Endothelial cell of umbilical vein (primary cell): ENCODE results near the gene NWD2. TPM values are rescaled to one million over a fixed set of nuclear protein-coding genes. Genes with fewer than 3 reads are reported as not detected.

ENCODE experiments used
- BruUV-seq: library from RNA; stranded (reverse); fragments of 400-500 nt; replicated peaks from 2 replicates; lab custom pipeline; 2021; lab: Mats Ljungman, UMichigan
- CTCF ChIA-PET: fragments of 300-600, 350-600 bp; sonication (Branson Sonifier 250); formaldehyde crosslinking; loops from one replicate; lab custom pipeline; 2021; ENCODE audit warnings: antibody characterized with exemption, inconsistent platforms; lab: Charles Lee
- POLR2A ChIA-PET: fragments of 300-600, 350-600 bp; sonication (Branson Sonifier 250); formaldehyde crosslinking; loops from one replicate; lab custom pipeline; 2021; ENCODE audit warnings: antibody characterized with exemption, inconsistent platforms; lab: Charles Lee
- DNase-seq: peaks from one replicate; pipeline ENCODE4 v3.0.0-alpha.2; 2011; ENCODE audit warnings: low read depth, low spot score
- FAIRE-seq: peaks from 2 replicates; lab custom pipeline; 2011; peaks lifted over from hg19 to GRCh38; lab: Jason Lieb, UNC
- H2AFZ ChIP-seq: 2 replicates; pipeline ENCODE4 v1.6.0; 2012; ENCODE audit warnings: low read depth, low read length, control low read depth, inconsistent platforms
- H3K27ac ChIP-seq: 2 replicates; pipeline ENCODE4 v1.5.1; 2011; ENCODE audit warnings: low read depth, mild to moderate bottlenecking, control low read depth, low read length, moderate library complexity; ENCODE audit not compliant: insufficient read depth
- H3K27me3 ChIP-seq, 2 experiments: 2 replicates each; pipeline versions ENCODE4 v1.6.0 to v1.6.1; 2011; ENCODE audit warnings: low read length in 2 of 2, mixed read lengths in 1 of 2; ENCODE audit not compliant: control insufficient read depth in 2 of 2, insufficient read depth in 2 of 2
- H3K36me3 ChIP-seq, 2 experiments: 2 replicates in 1 of 2; 3 replicates in 1 of 2; pipeline ENCODE4 v1.5.1; 2011; ENCODE audit warnings: low read length in 2 of 2, mild to moderate bottlenecking in 1 of 2, moderate library complexity in 1 of 2; ENCODE audit not compliant: control insufficient read depth in 2 of 2, insufficient read depth in 2 of 2; ENCODE audit errors: extremely low read depth in 1 of 2
- H3K4me1 ChIP-seq: 3 replicates; pipeline ENCODE4 v1.5.1; 2011; ENCODE audit warnings: mild to moderate bottlenecking, low read length; ENCODE audit not compliant: control insufficient read depth, insufficient read depth; ENCODE audit errors: extremely low read depth
- H3K4me2 ChIP-seq: 2 replicates; pipeline ENCODE4 v1.6.1; 2011; ENCODE audit warnings: low read length, control low read depth, mixed read lengths; ENCODE audit not compliant: insufficient read depth
- H3K4me3 ChIP-seq, 3 experiments: fragments of 200-600 bp in 1 of 3; sonication (generic), shearing (Covaris generic) in 1 of 3; replicated peaks in 1 of 3; 2 replicates each; pipeline ENCODE4 v1.5.1; 2011 to 2016; ENCODE audit warnings: control low read depth in 3 of 3, low read length in 3 of 3, mild to moderate bottlenecking in 2 of 3, inconsistent platforms in 1 of 3, low read depth in 1 of 3, moderate library complexity in 1 of 3; ENCODE audit not compliant: insufficient read depth in 1 of 3
- H3K79me2 ChIP-seq: 2 replicates; pipeline ENCODE4 v1.6.0; 2012; ENCODE audit warnings: low read length, inconsistent platforms; ENCODE audit not compliant: control insufficient read depth, insufficient read depth
- H3K9ac ChIP-seq: replicated peaks from 2 replicates; pipeline ENCODE3; 2011; ENCODE audit warnings: low read length, control low read depth; ENCODE audit not compliant: insufficient read depth; ENCODE audit errors: extremely low read depth
- H3K9me1 ChIP-seq: replicated peaks from 3 replicates; pipeline ENCODE4 v1.6.0; 2011; ENCODE audit warnings: mild to moderate bottlenecking, low read length; ENCODE audit not compliant: control insufficient read depth, insufficient read depth; ENCODE audit errors: extremely low read depth
- H3K9me3 ChIP-seq: replicated peaks from 2 replicates; pipeline ENCODE4 v1.5.1; 2012; ENCODE audit warnings: low read length, inconsistent platforms; ENCODE audit not compliant: control insufficient read depth, insufficient read depth
- H4K20me1 ChIP-seq: replicated peaks from 2 replicates; pipeline ENCODE3; 2011; ENCODE audit warnings: mild to moderate bottlenecking, low read length; ENCODE audit not compliant: control insufficient read depth, insufficient read depth; ENCODE audit errors: extremely low read depth
- EZH2 ChIP-seq: IDR thresholded peaks from 2 replicates; pipeline ENCODE4 v1.6.1; 2012; ENCODE audit warnings: borderline replicate concordance, low read depth, mild to moderate bottlenecking, moderate library complexity, low read length, inconsistent platforms; ENCODE audit not compliant: severe bottlenecking
- FOS ChIP-seq: IDR thresholded peaks from 2 replicates; pipeline ENCODE4 v1.6.1; 2011; ENCODE audit warnings: mild to moderate bottlenecking, low read length, moderate library complexity, borderline replicate concordance; ENCODE audit not compliant: insufficient read depth
- GATA2 ChIP-seq: IDR thresholded peaks from 2 replicates; pipeline ENCODE4 v1.7.0; 2011; ENCODE audit warnings: low read depth, mild to moderate bottlenecking, moderate library complexity, mixed read lengths, low read length; ENCODE audit not compliant: insufficient read length, insufficient read depth
- JUN ChIP-seq: IDR thresholded peaks from 2 replicates; pipeline ENCODE4 v1.6.1; 2011; ENCODE audit warnings: borderline replicate concordance, low read depth; ENCODE audit not compliant: insufficient read length, insufficient read depth
- MYC ChIP-seq: IDR thresholded peaks from one replicate; pipeline ENCODE4 v1.6.1; 2011; ENCODE audit warnings: mild to moderate bottlenecking, low read depth, low read length
- POLR2A ChIP-seq: IDR thresholded peaks from 2 replicates; pipeline ENCODE4 v1.6.1; 2012; ENCODE audit warnings: low read depth, mild to moderate bottlenecking, control low read depth, low read length
- POLR2AphosphoS5 ChIP-seq: IDR thresholded peaks from 2 replicates; pipeline ENCODE4 v1.6.1; 2012; ENCODE audit warnings: low read depth, mild to moderate bottlenecking, control low read depth, low read length, moderate library complexity; ENCODE audit not compliant: insufficient read depth
- dilution Hi-C: fragments of 300-500 bp; cut with MboI; formaldehyde crosslinking; loops from one replicate; pipeline ENCODE4 v1.15.0; 2019; ENCODE audit warnings: low sequenced_read_pairs; ENCODE audit not compliant: extremely low pct_ligation_motif_present
- intact Hi-C: fragments of 100-400 bp; cut with micrococcal nuclease; formaldehyde crosslinking; loops from one replicate; pipeline ENCODE4 v1.10.0; 2022
- polyA plus RNA-seq, 4 experiments: library from polyadenylated mRNA; depleted of rRNA in 3 of 4; stranded (reverse) in 3 of 4; unstranded in 1 of 4; fragments of >200 nt; gene quantifications; 2 replicates each; pipeline versions ENCODE4 v1.2.1 to v1.2.3, GENCODE V29; 2011 to 2012; ENCODE audit warnings: missing spikeins in 1 of 4
- total RNA-seq: library from RNA; stranded (reverse); gene quantifications from 2 replicates; pipeline ENCODE4 v1.2.3, GENCODE V29; 2021
- TF ChIP-seq, protein P1 (sequence below): IDR thresholded peaks from 2 replicates; pipeline ENCODE4 v1.6.1; 2011; ENCODE audit not compliant: insufficient read depth, insufficient read length
- TF ChIP-seq, protein P2 (sequence below), 2 donors: IDR thresholded peaks; 1 replicate in 1 of 2; 2 replicates in 1 of 2; pipeline ENCODE4 v1.5.1; 2011; ENCODE audit warnings: low read length in 2 of 2, mild to moderate bottlenecking in 2 of 2, moderate library complexity in 2 of 2, control low read depth in 1 of 2, inconsistent platforms in 1 of 2, low read depth in 1 of 2; ENCODE audit not compliant: insufficient read depth in 1 of 2; ENCODE audit errors: extremely low read depth in 1 of 2

The NWD2 gene
- total and polyA plus RNA-seq, 2 donors (not counting 3 experiments of a cell fraction or from before 2014, with no cell fraction given): not detected

DNA sequence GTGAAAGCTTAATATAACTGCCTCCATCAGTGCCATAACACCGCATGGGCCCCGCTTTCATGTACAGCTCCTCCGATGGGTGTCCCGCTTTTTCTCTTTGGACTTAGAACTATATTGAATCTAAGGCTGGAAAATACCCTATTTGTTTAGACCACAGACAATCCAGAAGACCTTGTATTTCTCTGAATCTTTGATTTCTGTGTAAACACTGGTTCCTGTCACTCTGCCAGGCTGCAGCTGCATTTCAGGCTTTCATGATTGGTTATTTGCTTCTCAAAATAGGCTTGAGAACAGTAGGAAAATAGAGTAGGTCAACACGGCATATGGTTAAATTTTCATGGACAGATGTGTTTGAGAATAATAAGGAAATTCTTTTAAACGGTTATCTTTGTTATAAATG, 80.0 kb downstream of the NWD2 start:
- H3K9me3 ChIP-seq: no peaks in the 10 kb centered on the region
- no TSS peak for BruUV-seq
- no peaks in the 10 kb centered on the region for H4K20me1 ChIP-seq
- H3K9me1 ChIP-seq: no peaks in the 10 kb centered on the region
- intact Hi-C loops (no loop called here), dilution Hi-C loops (no loop called here)
- no peak overlapping the region for H3K4me3 ChIP-seq
- no peak overlapping the region for H2AFZ ChIP-seq
- ChIA-PET CTCF (no interaction called here), POLR2A (no interaction called here)
- H3K36me3 ChIP-seq: no peaks in the 10 kb centered on the region
- H3K27me3 ChIP-seq: no peaks in the 10 kb centered on the region
- FAIRE-seq (no peak), DNase-seq (no peak)
- H3K4me2 ChIP-seq: no peak overlapping the region
- H3K4me1 ChIP-seq: no peaks in the 10 kb centered on the region
- H3K9ac ChIP-seq: no peak overlapping the region
- H3K79me2 ChIP-seq: no peaks in the 10 kb centered on the region
- TF ChIP-seq, protein P1, sequence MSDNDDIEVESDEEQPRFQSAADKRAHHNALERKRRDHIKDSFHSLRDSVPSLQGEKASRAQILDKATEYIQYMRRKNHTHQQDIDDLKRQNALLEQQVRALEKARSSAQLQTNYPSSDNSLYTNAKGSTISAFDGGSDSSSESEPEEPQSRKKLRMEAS: no peak
- TF ChIP-seq, protein P2, sequence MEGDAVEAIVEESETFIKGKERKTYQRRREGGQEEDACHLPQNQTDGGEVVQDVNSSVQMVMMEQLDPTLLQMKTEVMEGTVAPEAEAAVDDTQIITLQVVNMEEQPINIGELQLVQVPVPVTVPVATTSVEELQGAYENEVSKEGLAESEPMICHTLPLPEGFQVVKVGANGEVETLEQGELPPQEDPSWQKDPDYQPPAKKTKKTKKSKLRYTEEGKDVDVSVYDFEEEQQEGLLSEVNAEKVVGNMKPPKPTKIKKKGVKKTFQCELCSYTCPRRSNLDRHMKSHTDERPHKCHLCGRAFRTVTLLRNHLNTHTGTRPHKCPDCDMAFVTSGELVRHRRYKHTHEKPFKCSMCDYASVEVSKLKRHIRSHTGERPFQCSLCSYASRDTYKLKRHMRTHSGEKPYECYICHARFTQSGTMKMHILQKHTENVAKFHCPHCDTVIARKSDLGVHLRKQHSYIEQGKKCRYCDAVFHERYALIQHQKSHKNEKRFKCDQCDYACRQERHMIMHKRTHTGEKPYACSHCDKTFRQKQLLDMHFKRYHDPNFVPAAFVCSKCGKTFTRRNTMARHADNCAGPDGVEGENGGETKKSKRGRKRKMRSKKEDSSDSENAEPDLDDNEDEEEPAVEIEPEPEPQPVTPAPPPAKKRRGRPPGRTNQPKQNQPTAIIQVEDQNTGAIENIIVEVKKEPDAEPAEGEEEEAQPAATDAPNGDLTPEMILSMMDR (IDR thresholded peaks at IDR 0.05; ENCODE audit: extremely low read depth in 1 of 2, insufficient read depth in 1 of 2, low read depth in 1 of 2, low read length in 2 of 2): no peak
- TF ChIP-seq POLR2AphosphoS5 (no peak), JUN (no peak), FOS (no peak), GATA2 (no peak), POLR2A (no peak), MYC (no peak), EZH2 (no peak)
- no peak overlapping the region for H3K27ac ChIP-seq
